Measurements from ENCODE around the gene NXPH3. TPM values are rescaled to one million over a fixed set of nuclear protein-coding genes. Genes with fewer than 3 reads are reported as not detected.

NXPH3 gene
- total and polyA plus RNA-seq, 10 of the 15 experiments (the other 5 are each of a cell fraction or from before 2014, with no cell fraction given): 0.08 to 0.35 (median 0.12) TPM; not detected in 2

GRCh38 chr17:49581648-49581998, 6.0 kb downstream of the NXPH3 start:
- no peaks in the 10 kb centered on the region for H4K20me1 ChIP-seq (ENCODE audit: control insufficient read depth, insufficient read depth)
- no peak for FAIRE-seq
- BruUV-seq (replicated peaks): no TSS peak
- in situ Hi-C loops (cut with MboI) (no loop called here), intact Hi-C loops (cut with micrococcal nuclease; ENCODE audit: unreplicated experiment) (no loop called here)
- RAD21 ChIA-PET (ENCODE audit: unreplicated experiment): no interaction called here
- H2AFZ ChIP-seq (ENCODE audit: control insufficient read depth, low read depth, low read length): no peak overlapping the region
- WGBS (ENCODE audit: insufficient coverage, insufficient replicate concordance, low lambda C conversion rate, missing lambda C conversion rate): 47% methylated on average over 6 of the region's 6 CpGs
- H3K9ac ChIP-seq (ENCODE audit: control insufficient read depth, insufficient read depth, low read length): no peak overlapping the region
- H3K27me3 ChIP-seq (replicated peaks in 1 of 2; ENCODE audit: control insufficient read depth in 2 of 2, insufficient read depth in 2 of 2, low read length in 1 of 2): peaks cover 0 to 5% of the 10 kb centered on the region in 2 experiments; a peak in 3 of 4 replicates
- H3K36me3 ChIP-seq (ENCODE audit: control insufficient read depth in 2 of 2, insufficient read depth in 2 of 2, low read length in 1 of 2): no peaks in the 10 kb centered on the region
- no peaks in the 10 kb centered on the region for H3K79me2 ChIP-seq (ENCODE audit: control insufficient read depth, insufficient read depth, low read length)
- no peak overlapping the region for H3K27ac ChIP-seq (ENCODE audit: control insufficient read depth, insufficient read depth)
- SMC1A ChIA-PET (ENCODE audit: uncharacterized antibody, unreplicated experiment): interaction anchor here (1.1 to 2.6 kb wide), 2 partner anchors 114 to 117 kb away, joined by 3 to 11 read pairs; no protein-coding TSS in a partner anchor
- no peak for ATAC-seq
- H3K4me3 ChIP-seq: no peak overlapping the region
- H3K4me1 ChIP-seq (ENCODE audit: control insufficient read depth, insufficient read depth, low read length): no peaks in the 10 kb centered on the region; the same call in 1 of the 2 replicates
- POLR2A ChIA-PET: no interaction called here
- DNase-seq (ENCODE audit: low read depth, low spot score): no peak
- CTCF ChIA-PET: interaction anchor here (0.6 to 17.8 kb wide), 2 partner anchors 107 to 114 kb away, joined by 3 to 483 read pairs; no protein-coding TSS in a partner anchor
- TF ChIP-seq HDAC2 (IDR thresholded peaks at IDR 0.05) (no peak), ZBTB11 (CRISPR knock-in tag; IDR thresholded peaks at IDR 0.05) (no peak), PAX5 (IDR thresholded peaks at IDR 0.05; ENCODE audit: borderline replicate concordance, low read depth, low read length) (no peak), USF1 (IDR thresholded peaks at IDR 0.05; ENCODE audit: borderline replicate concordance, extremely low read length, insufficient read depth, low read depth, low read length) (no peak), TCF3 (IDR thresholded peaks at IDR 0.05; ENCODE audit: borderline replicate concordance, insufficient read depth, low read depth, low read length) (no peak), CEBPZ (IDR thresholded peaks at IDR 0.05; ENCODE audit: low read depth, low read length) (no peak), CREB1 (IDR thresholded peaks at IDR 0.05; ENCODE audit: low read depth) (no peak), DPF2 (IDR thresholded peaks at IDR 0.05) (no peak), SIN3A (IDR thresholded peaks at IDR 0.05; ENCODE audit: low read depth, low read length) (no peak), ZZZ3 (IDR thresholded peaks at IDR 0.05; ENCODE audit: control insufficient read depth, insufficient read length, low read depth) (no peak), ZNF217 (IDR thresholded peaks at IDR 0.05) (no peak), SMAD5 (IDR thresholded peaks at IDR 0.05; ENCODE audit: low read depth) (no peak)
- no peak overlapping the region for H3K4me2 ChIP-seq (ENCODE audit: control insufficient read depth, insufficient read depth)
- H3K9me3 ChIP-seq (replicated peaks; ENCODE audit: control insufficient read depth, insufficient read depth, low read length): no peaks in the 10 kb centered on the region

Measured in GM12878 (cell line).